GM18520 (cell line): ENCODE results near the gene KRTAP4-9.
"Not testable (repeated sequence)": the region's sequence is repeated elsewhere in the genome, so short reads cannot be mapped to it uniquely, and the experiment has no call there.

Experiments
- ATAC-seq: cut with Tn5 transposase; IDR thresholded peaks from one replicate; pipeline ENCODE4 v1.9.1; 2021; ENCODE audit not compliant: unreplicated experiment

Gene KRTAP4-9

GRCh38 chr17:41105347-41105746 lies at the start of gene KRTAP4-9:
Gene KRTAP4-9 (plus strand): TSS chr17:41105389. CDS start chr17:41105389, 0 bp downstream.
- ATAC-seq = not testable (repeated sequence)

GRCh38 chr17:41057547-41057946 lies 47.6 kb upstream of the KRTAP4-9 start:
- ATAC-seq = no peak

- no peak for ATAC-seq
These were observed 46.4 kb upstream of the KRTAP4-9 start for GRCh38 chr17:41058741-41059140.

GRCh38 chr17:41059276-41060051 lies 45.7 kb upstream of the KRTAP4-9 start:
- ATAC-seq = not testable (repeated sequence)

- no peak for ATAC-seq
These were observed 45.1 kb upstream of the KRTAP4-9 start, which contains the start of gene KRTAP2-3 for GRCh38 chr17:41060052-41060604. Gene KRTAP2-3 (minus strand): TSS chr17:41060114. CDS start chr17:41060050, 64 bp downstream.

GRCh38 chr17:41061964-41062363 lies 43.2 kb upstream of the KRTAP4-9 start:
- no peak for ATAC-seq

GRCh38 chr17:41063449-41063848 lies 41.7 kb upstream of the KRTAP4-9 start:
- ATAC-seq = no peak

- ATAC-seq = no peak
These were observed 40.9 kb upstream of the KRTAP4-9 start for GRCh38 chr17:41064301-41064700.

- not testable (repeated sequence) for ATAC-seq
These were observed 40.0 kb upstream of the KRTAP4-9 start for GRCh38 chr17:41065016-41065689.

- no peak for ATAC-seq
These were observed 39.2 kb upstream of the KRTAP4-9 start, which contains the start of gene KRTAP2-4 for GRCh38 chr17:41065829-41066624. Gene KRTAP2-4 (minus strand): TSS chr17:41065879. CDS start chr17:41065845, 34 bp downstream.

GRCh38 chr17:41067281-41067680 lies 37.9 kb upstream of the KRTAP4-9 start:
- no peak for ATAC-seq

GRCh38 chr17:41069031-41069430 lies 36.2 kb upstream of the KRTAP4-9 start:
- ATAC-seq = no peak

- no peak for ATAC-seq
These were observed 33.4 kb upstream of the KRTAP4-9 start for GRCh38 chr17:41071606-41072360.

- no peak for ATAC-seq
These were observed 31.5 kb upstream of the KRTAP4-9 start for GRCh38 chr17:41073676-41074075.

GRCh38 chr17:41076788-41077187 lies 28.4 kb upstream of the KRTAP4-9 start:
- no peak for ATAC-seq

- no peak for ATAC-seq
These were observed 22.6 kb upstream of the KRTAP4-9 start for GRCh38 chr17:41082626-41083025.

GRCh38 chr17:41083427-41083826 lies 21.8 kb upstream of the KRTAP4-9 start:
- not testable (repeated sequence) for ATAC-seq

- ATAC-seq = not testable (repeated sequence)
These were observed 20.9 kb upstream of the KRTAP4-9 start, which contains the start of gene KRTAP4-7 for GRCh38 chr17:41084100-41084856. Gene KRTAP4-7 (plus strand): TSS chr17:41084150. CDS start chr17:41084207, 57 bp downstream.

GRCh38 chr17:41088760-41089352 lies 16.3 kb upstream of the KRTAP4-9 start:
- not testable (repeated sequence) for ATAC-seq
